Posterior cingulate gyrus (tissue), 11 donors: ENCODE measurements around the gene SLC29A4.
"Not testable (repeated sequence)": the region's sequence is repeated elsewhere in the genome, so short reads cannot be mapped to it uniquely, and the experiment has no call there.

ENCODE experiments used
- DNase-seq, 10 donors: peaks; one replicate each; pipeline versions ENCODE4 v3.0.0 to v3.0.0-alpha.2; 2020 to 2021; ENCODE audit warnings: mixed read lengths in 3 of 10
- intact Hi-C: fragments of 100-400 bp; cut with DNase I; formaldehyde crosslinking; loops from one replicate; pipeline ENCODE4 v1.15.1; 2023

SLC29A4 gene

DNA sequence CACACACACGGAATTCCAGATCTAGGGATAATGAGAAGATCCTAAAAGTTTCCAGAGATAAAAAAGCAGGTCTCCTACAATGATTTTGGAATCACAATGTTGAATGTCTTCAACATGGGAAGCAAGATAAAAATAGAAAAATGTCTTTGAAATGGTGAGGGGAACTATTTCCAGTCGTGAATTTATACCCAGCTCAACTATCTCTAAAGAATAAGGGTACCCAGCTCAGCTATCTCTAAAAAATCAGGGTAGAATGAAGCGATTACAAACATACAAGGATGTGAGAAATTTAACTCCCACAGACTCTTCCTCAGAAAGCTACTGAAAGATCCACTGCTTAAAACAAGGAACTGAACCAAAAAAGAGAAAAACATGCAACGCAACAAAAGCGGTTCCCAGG lies 35.9 kb downstream of the SLC29A4 start:
- intact Hi-C loops, DNase-seq: not testable (repeated sequence)

GRCh38 chr7:5320391-5320790 lies 37.6 kb downstream of the SLC29A4 start:
- intact Hi-C loops: no loop called here
- DNase-seq: no peak

- intact Hi-C loops: no loop called here
- DNase-seq: no peak
Observed at GRCh38 chr7:5320802-5321396, 38.2 kb downstream of the SLC29A4 start.

- DNase-seq: no peak
- intact Hi-C loops: no loop called here
Observed at GRCh38 chr7:5322621-5323410, 40.1 kb downstream of the SLC29A4 start.

- intact Hi-C loops, DNase-seq: not testable (repeated sequence)
Observed at GRCh38 chr7:5323800-5324781, 41.3 kb downstream of the SLC29A4 start.

DNA sequence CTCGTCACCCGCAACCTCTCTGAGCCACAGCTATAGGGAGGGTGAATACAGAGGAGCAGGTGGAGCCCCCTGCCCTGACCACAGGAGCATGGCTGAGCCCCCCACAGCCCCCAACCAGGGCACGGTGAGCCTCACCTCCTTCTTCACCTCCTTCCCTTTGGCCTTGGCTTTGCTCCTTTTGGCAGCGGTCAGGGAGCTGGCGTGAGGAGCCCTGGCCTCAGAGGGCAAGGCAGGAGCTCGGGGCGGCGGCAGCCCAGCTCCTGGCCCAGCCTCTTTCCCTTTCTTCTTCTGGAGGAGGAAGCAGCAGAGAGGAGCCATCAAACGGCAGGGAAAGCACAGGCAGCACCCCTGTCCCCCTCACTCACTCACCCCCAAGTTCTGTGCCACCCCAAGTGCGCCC lies 42.2 kb downstream of the SLC29A4 start:
- DNase-seq: no peak
- intact Hi-C loops: no loop called here

DNA sequence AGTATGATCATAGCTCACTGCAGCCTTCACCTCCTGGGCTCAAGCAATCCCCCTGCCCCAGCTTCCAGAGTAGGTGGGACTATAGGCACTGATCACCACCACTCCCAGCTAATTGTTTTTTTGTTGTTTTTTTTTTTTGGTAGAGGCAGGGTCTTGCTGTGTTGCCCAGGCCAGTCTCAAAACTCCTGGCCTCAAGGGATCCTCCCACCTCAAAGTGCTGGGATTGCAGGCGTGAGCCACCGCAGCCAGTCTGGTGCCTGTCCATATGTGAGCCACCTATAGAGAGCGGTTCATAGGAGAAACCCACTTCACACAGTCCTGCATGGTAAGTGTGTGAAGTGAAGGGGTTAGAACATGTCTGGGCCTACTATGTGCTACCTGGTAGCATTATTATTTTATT lies 47.5 kb downstream of the SLC29A4 start:
- DNase-seq: no peak
- intact Hi-C loops: no loop called here

- intact Hi-C loops: no loop called here
- no peak for DNase-seq
Observed at GRCh38 chr7:5332579-5332978, 49.8 kb downstream of the SLC29A4 start.

- intact Hi-C loops: no loop called here
- DNase-seq: no peak
Observed at GRCh38 chr7:5333121-5334045, 50.6 kb downstream of the SLC29A4 start.

DNA sequence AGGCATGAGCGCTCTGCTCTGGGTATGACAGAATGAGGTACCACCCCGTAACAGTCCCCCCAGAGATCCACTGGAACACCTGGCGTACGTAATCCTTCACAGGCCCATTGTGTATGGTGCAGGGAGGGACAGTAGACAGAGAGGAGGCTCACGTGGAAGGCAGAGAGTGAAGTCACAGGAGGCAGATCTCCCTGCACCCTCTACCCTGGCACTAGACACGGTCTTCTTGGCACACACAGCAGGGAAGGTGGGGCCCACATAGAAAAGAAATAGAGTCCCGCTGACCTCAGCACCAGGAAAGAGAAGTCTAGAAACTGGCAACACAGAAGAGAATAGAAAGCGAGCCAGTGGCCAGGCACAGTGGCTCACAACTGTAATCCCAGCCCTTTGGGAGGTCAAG lies 51.9 kb downstream of the SLC29A4 start:
- peak in 1 of 10 donors; percentile 24 for DNase-seq
- intact Hi-C loops: no loop called here

GRCh38 chr7:5337047-5337446 lies 54.3 kb downstream of the SLC29A4 start:
- intact Hi-C loops: no loop called here
- no peak for DNase-seq

DNA sequence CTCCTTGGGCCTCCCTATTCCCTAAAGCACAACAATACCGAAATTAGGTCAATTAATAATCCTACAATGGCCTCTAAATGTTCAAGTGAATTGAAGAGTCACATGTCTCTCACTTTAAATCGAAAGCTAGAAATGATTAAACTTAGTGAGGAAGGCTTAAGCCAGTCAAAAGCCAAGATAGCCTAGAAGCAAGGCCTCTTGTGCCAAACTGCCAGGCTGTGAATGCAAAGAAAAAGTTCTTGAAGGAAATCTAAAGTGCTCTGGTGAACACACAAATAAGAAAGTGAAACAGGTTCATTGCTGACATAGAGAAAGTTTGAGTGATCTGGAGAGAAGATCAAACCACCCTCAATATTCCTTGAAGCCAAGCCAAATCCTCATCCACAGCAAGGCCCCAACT lies 57.2 kb downstream of the SLC29A4 start:
- intact Hi-C loops: no loop called here
- no peak for DNase-seq

- intact Hi-C loops: no loop called here
- DNase-seq: no peak
Observed at GRCh38 chr7:5342631-5343030, 59.9 kb downstream of the SLC29A4 start.

DNA sequence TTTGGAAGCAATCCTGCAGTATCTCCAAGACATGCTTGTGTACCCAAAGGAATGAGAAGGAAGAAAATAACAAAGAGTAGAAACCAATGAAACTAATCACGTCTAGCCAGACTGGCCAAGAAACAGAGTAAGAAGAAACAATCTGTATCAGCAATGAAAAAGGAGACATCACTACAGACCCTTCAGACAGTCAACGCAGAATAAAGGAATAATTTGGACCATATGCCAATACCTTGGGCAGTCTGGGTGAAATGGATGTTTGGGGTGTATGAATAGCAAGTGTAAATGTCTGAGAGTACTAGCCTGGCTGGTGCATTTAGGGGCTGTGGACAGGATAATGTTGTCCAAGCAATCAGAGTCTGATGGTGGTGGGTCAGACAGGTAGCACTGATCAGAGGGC lies 61.1 kb downstream of the SLC29A4 start:
- intact Hi-C loops: no loop called here
- no peak for DNase-seq

GRCh38 chr7:5344342-5344741 lies 61.6 kb downstream of the SLC29A4 start:
- intact Hi-C loops: no loop called here
- no peak for DNase-seq

- no peak for DNase-seq
- intact Hi-C loops: no loop called here
Observed at GRCh38 chr7:5345171-5345570, 62.4 kb downstream of the SLC29A4 start.

- intact Hi-C loops: no loop called here
- DNase-seq: no peak
Observed at GRCh38 chr7:5345671-5346070, 62.9 kb downstream of the SLC29A4 start.

DNA sequence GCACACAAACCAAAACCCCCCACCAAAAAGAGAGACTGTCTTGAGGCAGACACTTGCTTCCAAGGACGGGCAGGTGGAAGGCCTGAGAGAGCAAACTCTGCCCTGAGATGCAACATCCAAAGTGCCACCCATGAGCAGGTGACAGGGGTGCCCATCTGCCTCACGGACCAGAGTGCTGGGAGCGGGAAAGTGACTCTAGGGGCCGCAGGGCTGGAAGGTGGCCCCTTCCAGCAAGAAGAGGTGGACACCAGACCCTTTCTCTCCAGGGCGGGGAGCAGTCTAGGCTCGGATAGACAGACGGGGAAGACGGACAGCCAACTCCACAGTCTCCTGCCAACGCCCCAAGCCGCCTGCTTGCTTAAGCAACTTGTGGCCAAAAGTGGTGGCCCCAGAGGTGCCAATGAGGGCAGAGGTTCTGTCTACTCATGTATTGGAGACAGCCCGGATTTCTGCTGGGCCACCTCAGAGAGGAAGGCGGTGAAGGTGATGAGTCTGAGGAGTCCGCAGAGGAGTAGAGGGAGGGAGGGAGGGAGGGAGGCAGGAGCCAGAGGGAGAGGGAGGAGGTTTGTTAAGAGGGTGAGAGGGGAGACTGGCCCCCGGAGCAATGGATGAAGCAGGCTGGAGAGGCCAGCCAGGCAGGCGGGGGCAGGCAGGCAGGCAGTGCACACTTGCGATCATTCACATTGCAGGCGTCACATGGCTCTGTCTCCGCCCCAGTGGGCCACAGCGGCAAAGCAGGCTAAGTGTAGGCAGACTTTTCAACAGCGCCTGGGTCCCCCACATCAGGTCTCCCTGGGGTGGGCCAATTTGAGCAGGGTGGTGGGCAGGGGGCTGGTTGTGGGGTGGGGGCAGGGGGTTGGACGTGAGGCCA lies 65.6 kb downstream of the SLC29A4 start:
- DNase-seq: peak in 1 of 10 donors; percentile 79
- intact Hi-C loops: no loop called here

DNA sequence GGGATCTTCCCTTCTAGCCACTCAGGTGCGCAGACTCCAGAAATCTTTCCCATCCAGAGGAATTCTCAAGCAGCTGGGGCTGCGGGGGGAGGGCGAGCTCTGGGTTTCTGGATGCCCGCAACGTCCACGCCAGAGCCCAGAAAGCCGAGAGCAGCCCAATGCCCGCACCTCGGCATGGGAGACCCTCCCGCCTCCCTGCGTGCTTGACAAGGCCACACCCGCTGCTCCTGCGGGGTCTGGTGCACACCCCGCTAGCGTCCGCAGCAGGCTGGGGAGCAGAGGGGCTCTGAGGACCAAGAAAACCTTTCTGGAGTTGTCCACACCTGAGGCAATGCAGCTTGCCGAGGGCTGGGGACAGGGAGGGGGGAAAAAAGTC lies 66.2 kb downstream of the SLC29A4 start:
- no peak for DNase-seq
- intact Hi-C loops: no loop called here
